ENCODE measurements around the gene OR56A3.

OR56A3 gene

GRCh38 chr11:5983443-5983842 is 41.4 kb downstream of the OR56A3 start:
- no peak for DNase-seq

GRCh38 chr11:5986885-5987284 is 44.8 kb downstream of the OR56A3 start, which contains the start of gene OR52L1:
TSS of gene OR52L1 (minus strand) at chr11:5986985. CDS start at chr11:5986930, 55 bp downstream.
- no peak for DNase-seq

GRCh38 chr11:5989203-5989602 is 47.2 kb downstream of the OR56A3 start:
- DNase-seq: no peak

GRCh38 chr11:5992150-5992549 is 50.1 kb downstream of the OR56A3 start:
- no peak for DNase-seq

GRCh38 chr11:5992604-5993251 is 50.7 kb downstream of the OR56A3 start:
- DNase-seq: no peak

- DNase-seq: no peak
These were observed 52.7 kb downstream of the OR56A3 start for GRCh38 chr11:5994791-5995190.
